Ishikawa (cell line): Measurements from ENCODE around the gene SLC39A7.

Experiments
- CEBPB ChIP-seq: IDR thresholded peaks from 2 replicates; pipeline ENCODE4 v1.6.1; 2012
- CREB1 ChIP-seq: IDR thresholded peaks from 2 replicates; pipeline ENCODE4 v1.6.1; 2012; ENCODE audit warnings: low read depth
- EGR1 ChIP-seq: IDR thresholded peaks from 2 replicates; pipeline ENCODE4 v1.6.1; 2012
- EP300 ChIP-seq: IDR thresholded peaks from 2 replicates; pipeline ENCODE4 v1.6.1; 2012; ENCODE audit warnings: borderline replicate concordance
- FOXM1 ChIP-seq: IDR thresholded peaks from 2 replicates; pipeline ENCODE4 v1.6.1; 2012; ENCODE audit warnings: low read depth, borderline replicate concordance
- MAX ChIP-seq: IDR thresholded peaks from 2 replicates; pipeline ENCODE4 v1.6.1; 2012
- NFIC ChIP-seq: IDR thresholded peaks from 2 replicates; pipeline ENCODE4 v1.6.1; 2012
- RAD21 ChIP-seq: IDR thresholded peaks from 2 replicates; pipeline ENCODE4 v1.6.1; 2012; ENCODE audit warnings: low read depth
- TAF1 ChIP-seq: IDR thresholded peaks from 2 replicates; pipeline ENCODE4 v1.6.1; 2012; ENCODE audit warnings: low read depth, mild to moderate bottlenecking
- TCF12 ChIP-seq: IDR thresholded peaks from 2 replicates; pipeline ENCODE4 v1.6.1; 2012; ENCODE audit warnings: low read depth
- TEAD4 ChIP-seq: IDR thresholded peaks from 2 replicates; pipeline ENCODE4 v1.6.1; 2012
- YY1 ChIP-seq: IDR thresholded peaks from 2 replicates; pipeline ENCODE4 v1.6.1; 2012; ENCODE audit warnings: low read depth
- ZBTB7A ChIP-seq: IDR thresholded peaks from 2 replicates; pipeline ENCODE4 v1.6.1; 2012; ENCODE audit warnings: low read depth
- TF ChIP-seq, protein P1 (sequence below): IDR thresholded peaks from 2 replicates; pipeline ENCODE4 v1.6.1; 2012; ENCODE audit warnings: low read depth, mild to moderate bottlenecking

GRCh38 chr6:33213989-33214335, 13.3 kb downstream of the SLC39A7 start:
- TF ChIP-seq TAF1 (no peak), RAD21 (no peak), TCF12 (no peak), EP300 (no peak), ZBTB7A (no peak), FOXM1 (no peak), NFIC (no peak), YY1 (no peak), CEBPB (no peak), EGR1 (no peak), MAX (no peak), CREB1 (no peak), TEAD4 (no peak)
- TF ChIP-seq, protein P1, sequence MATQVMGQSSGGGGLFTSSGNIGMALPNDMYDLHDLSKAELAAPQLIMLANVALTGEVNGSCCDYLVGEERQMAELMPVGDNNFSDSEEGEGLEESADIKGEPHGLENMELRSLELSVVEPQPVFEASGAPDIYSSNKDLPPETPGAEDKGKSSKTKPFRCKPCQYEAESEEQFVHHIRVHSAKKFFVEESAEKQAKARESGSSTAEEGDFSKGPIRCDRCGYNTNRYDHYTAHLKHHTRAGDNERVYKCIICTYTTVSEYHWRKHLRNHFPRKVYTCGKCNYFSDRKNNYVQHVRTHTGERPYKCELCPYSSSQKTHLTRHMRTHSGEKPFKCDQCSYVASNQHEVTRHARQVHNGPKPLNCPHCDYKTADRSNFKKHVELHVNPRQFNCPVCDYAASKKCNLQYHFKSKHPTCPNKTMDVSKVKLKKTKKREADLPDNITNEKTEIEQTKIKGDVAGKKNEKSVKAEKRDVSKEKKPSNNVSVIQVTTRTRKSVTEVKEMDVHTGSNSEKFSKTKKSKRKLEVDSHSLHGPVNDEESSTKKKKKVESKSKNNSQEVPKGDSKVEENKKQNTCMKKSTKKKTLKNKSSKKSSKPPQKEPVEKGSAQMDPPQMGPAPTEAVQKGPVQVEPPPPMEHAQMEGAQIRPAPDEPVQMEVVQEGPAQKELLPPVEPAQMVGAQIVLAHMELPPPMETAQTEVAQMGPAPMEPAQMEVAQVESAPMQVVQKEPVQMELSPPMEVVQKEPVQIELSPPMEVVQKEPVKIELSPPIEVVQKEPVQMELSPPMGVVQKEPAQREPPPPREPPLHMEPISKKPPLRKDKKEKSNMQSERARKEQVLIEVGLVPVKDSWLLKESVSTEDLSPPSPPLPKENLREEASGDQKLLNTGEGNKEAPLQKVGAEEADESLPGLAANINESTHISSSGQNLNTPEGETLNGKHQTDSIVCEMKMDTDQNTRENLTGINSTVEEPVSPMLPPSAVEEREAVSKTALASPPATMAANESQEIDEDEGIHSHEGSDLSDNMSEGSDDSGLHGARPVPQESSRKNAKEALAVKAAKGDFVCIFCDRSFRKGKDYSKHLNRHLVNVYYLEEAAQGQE: no peak
